ENCODE results near the gene TRERF1. TPM values are rescaled to one million over a fixed set of nuclear protein-coding genes. Genes with fewer than 3 reads are reported as not detected.

The TRERF1 gene
- polyA plus RNA-seq, 1 of the 3 experiments (the other 2 are of a cell fraction), result 3.6 TPM

DNA sequence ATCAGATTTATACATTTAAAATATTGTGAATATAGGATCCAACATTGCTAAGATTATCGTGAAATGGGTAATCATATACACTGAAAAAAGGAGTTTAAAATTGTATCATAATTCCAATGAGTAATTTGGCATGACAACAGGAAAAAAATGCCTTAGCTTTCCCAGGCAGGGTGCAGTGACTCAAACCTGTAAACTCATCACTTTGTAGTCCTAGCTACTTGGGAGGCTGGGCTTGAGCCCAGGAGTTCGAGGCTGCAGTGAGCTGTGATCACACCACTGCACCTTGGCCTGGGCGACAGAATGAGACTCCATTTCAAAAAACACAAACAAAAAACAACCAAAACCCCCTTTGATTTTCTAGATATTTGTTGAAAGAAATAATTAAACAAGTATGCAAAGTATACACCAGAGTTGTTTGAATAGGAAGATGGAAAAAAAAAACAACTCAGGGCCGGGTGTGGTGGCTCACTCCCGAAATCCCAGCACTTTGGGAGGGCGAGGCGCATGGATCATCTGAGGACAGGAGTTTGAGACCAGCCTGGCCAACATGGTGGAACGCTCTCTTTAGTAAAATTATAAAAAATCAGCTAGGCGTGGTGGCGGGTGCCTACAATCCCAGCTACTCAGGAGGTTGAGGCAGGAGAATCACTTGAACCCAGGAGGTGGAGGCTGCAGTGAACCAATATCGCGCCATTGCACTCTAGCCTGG is 98.7 kb downstream of the TRERF1 start (continued):
- TF ChIP-seq CHD2 (IDR thresholded peaks at IDR 0.05; ENCODE audit: low read length, partially characterized antibody) (no peak), YY1 (IDR thresholded peaks at IDR 0.05; ENCODE audit: low read depth) (no peak), NRF1 (IDR thresholded peaks at IDR 0.05; ENCODE audit: low read depth, low read length) (no peak), USF1 (IDR thresholded peaks at IDR 0.05; ENCODE audit: borderline replicate concordance, low read depth) (no peak), RAD21 (IDR thresholded peaks at IDR 0.05; ENCODE audit: low read length) (no peak), JUND (IDR thresholded peaks at IDR 0.05) (peak; percentile 24; the same call in 1 of the 2 replicates), FOXJ3 (CRISPR knock-in tag; IDR thresholded peaks at IDR 0.05) (no peak), POLR2AphosphoS5 (IDR thresholded peaks at IDR 0.05; ENCODE audit: low read depth, low read length) (no peak), RXRA (IDR thresholded peaks at IDR 0.05; ENCODE audit: borderline replicate concordance, low read depth) (no peak)
- TF ChIP-seq, protein P1, sequence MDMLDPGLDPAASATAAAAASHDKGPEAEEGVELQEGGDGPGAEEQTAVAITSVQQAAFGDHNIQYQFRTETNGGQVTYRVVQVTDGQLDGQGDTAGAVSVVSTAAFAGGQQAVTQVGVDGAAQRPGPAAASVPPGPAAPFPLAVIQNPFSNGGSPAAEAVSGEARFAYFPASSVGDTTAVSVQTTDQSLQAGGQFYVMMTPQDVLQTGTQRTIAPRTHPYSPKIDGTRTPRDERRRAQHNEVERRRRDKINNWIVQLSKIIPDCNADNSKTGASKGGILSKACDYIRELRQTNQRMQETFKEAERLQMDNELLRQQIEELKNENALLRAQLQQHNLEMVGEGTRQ (IDR thresholded peaks at IDR 0.05; ENCODE audit: borderline replicate concordance, low read depth, low read length), result no peak

GRCh38 chr6:42350911-42351310 is 100.8 kb downstream of the TRERF1 start:
- Histone ChIP-seq H3K27me3 (ENCODE audit: insufficient read depth) (no peaks in the 10 kb centered on the region), H3K36me3 (replicated peaks in 1 of 2; ENCODE audit: control insufficient read depth in 1 of 2, insufficient read depth in 2 of 2, low read length in 1 of 2) (no peaks in the 10 kb centered on the region), H3K4me3 (ENCODE audit: low read depth in 2 of 2, low read length in 1 of 2) (no peak overlapping the region), H3K9me3 (no peaks in the 10 kb centered on the region), H3K9me2 (no peaks in the 10 kb centered on the region), H3K4me1 (ENCODE audit: control insufficient read depth in 1 of 2, insufficient read depth in 2 of 2, low read depth in 1 of 2, low read length in 1 of 2) (peaks cover 0 to 28% of the 10 kb centered on the region in 2 experiments; a peak in 3 of 4 replicates), H3K79me2 (ENCODE audit: insufficient read depth) (no peaks in the 10 kb centered on the region), H3K9ac (peak overlapping the region; percentile 7; the same call in 1 of the 2 replicates), H2AFZ (ENCODE audit: low read depth) (no peak overlapping the region), H4K20me1 (ENCODE audit: insufficient read depth) (no peaks in the 10 kb centered on the region), H3K4me2 (peak overlapping the region; percentile 14), H3K27ac (ENCODE audit: low read depth in 2 of 2, low read length in 1 of 2) (peak overlapping the region in 1 of 2 experiments; percentile 57; a peak in 3 of 4 replicates), H3F3A (replicated peaks; ENCODE audit: insufficient read depth) (peaks cover 7% of the 10 kb centered on the region)
- POLR2A ChIA-PET, result interaction anchor here (0.6 to 2.6 kb wide), 2 partner anchors 16 to 101 kb away, joined by 3 to 11 read pairs; partner anchors contain the start of gene TRERF1
- WGBS (ENCODE audit: low lambda C conversion rate), result 26% methylated on average over 3 of the region's 3 CpGs
- CTCF ChIA-PET, result interaction anchor here (0.7 to 3.0 kb wide), 6 partner anchors 18 to 197 kb away, joined by 3 to 13 read pairs (median 3); no protein-coding TSS in a partner anchor
- peak; percentile 24 for DNase-seq
- TF ChIP-seq GATA2 (CRISPR knock-in tag; IDR thresholded peaks at IDR 0.05), result peak; percentile 43; the same call in 1 of the 2 replicates
- no peak for TF ChIP-seq MXI1 (IDR thresholded peaks at IDR 0.05; ENCODE audit: low read depth, low read length)
- TF ChIP-seq TCF12 (IDR thresholded peaks at IDR 0.05), result peak; percentile 37; the same call in 1 of the 2 replicates
- TF ChIP-seq EP300 (IDR thresholded peaks at IDR 0.05; ENCODE audit: borderline replicate concordance in 1 of 2, low read depth in 1 of 2, low read length in 1 of 2), result peak in 1 of 2 experiments; percentile 30; a peak in 1 of 4 replicates
- no peak for TF ChIP-seq ELF1 (IDR thresholded peaks at IDR 0.05)
- TF ChIP-seq USF1 (IDR thresholded peaks at IDR 0.05; ENCODE audit: borderline replicate concordance, low read depth), result no peak
- no peak for TF ChIP-seq SIN3A (IDR thresholded peaks at IDR 0.05; ENCODE audit: borderline replicate concordance, low read depth, low read length)
- TF ChIP-seq GABPA (IDR thresholded peaks at IDR 0.05; ENCODE audit: low read depth), result no peak
- no peak for TF ChIP-seq FOXJ3 (CRISPR knock-in tag; IDR thresholded peaks at IDR 0.05)

Data from SK-N-SH (cell line).